Adipocyte (in vitro differentiated cells): Measurements from ENCODE around the gene GPR15LG.
A peak's percentile ranks its signal among the peaks of the same experiment; 100 is the strongest.
"Not testable (repeated sequence)": the region's sequence is repeated elsewhere in the genome, so short reads cannot be mapped to it uniquely, and the experiment has no call there.

Experiments
- DNase-seq: peaks from one replicate; pipeline ENCODE4 v3.0.0-alpha.2; 2015; ENCODE audit warnings: low read depth
- H3K27me3 ChIP-seq: replicated peaks from 2 replicates; pipeline ENCODE4 v1.7.0; 2013; ENCODE audit warnings: mild to moderate bottlenecking, low read length, moderate library complexity; ENCODE audit not compliant: control insufficient read depth, insufficient read depth
- H3K36me3 ChIP-seq: 2 replicates; pipeline ENCODE4 v1.7.0; 2013; ENCODE audit warnings: low read length, mild to moderate bottlenecking, moderate library complexity; ENCODE audit not compliant: control insufficient read depth, insufficient read depth, severe bottlenecking
- H3K4me1 ChIP-seq: 2 replicates; pipeline ENCODE4 v1.7.0; 2013; ENCODE audit warnings: mild to moderate bottlenecking, low read length, moderate library complexity; ENCODE audit not compliant: control insufficient read depth, insufficient read depth
- H3K4me3 ChIP-seq: 2 replicates; pipeline ENCODE4 v1.7.0; 2013; ENCODE audit warnings: mild to moderate bottlenecking, low read length, moderate library complexity
- H3K9ac ChIP-seq: 2 replicates; pipeline ENCODE4 v1.7.0; 2013; ENCODE audit warnings: mild to moderate bottlenecking, low read length, moderate library complexity
- H3K9me3 ChIP-seq: 2 replicates; pipeline ENCODE4 v1.7.0; 2013; ENCODE audit warnings: mild to moderate bottlenecking, low read length, moderate library complexity; ENCODE audit not compliant: control insufficient read depth

GPR15LG gene

DNA sequence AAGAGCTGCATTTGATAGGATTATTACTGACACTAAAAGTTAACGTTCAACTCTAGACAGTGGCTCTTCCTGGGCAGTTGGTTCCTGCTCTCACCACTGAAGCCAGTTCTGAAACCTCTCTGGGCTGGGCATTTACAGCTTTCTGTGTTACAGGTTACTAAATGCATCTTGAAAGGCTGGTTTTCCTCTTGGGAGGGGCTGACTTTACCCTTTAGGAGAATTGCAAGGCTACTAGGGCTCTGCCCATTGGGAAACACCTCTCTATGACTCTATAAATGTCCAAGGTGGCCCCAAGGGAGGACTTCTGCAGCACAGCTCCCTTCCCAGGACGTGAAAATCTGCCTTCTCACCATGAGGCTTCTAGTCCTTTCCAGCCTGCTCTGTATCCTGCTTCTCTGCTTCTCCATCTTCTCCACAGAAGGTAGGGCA lies at the start of gene GPR15LG:
GPR15LG (plus strand) TSS at position 301 of the 429 bp plus-strand sequence; CDS start at position 352, 51 bp downstream.
- Histone ChIP-seq H3K4me3 (no peak within 1 kb of the TSS), H3K9me3 (no peaks in the 10 kb centered on the region), H3K27me3 (no peaks in the 10 kb centered on the region), H3K36me3 (no peaks in the 10 kb centered on the region), H3K9ac (no peak within 1 kb of the TSS), H3K4me1 (no peaks in the 10 kb centered on the region)
- no peak for DNase-seq

DNA sequence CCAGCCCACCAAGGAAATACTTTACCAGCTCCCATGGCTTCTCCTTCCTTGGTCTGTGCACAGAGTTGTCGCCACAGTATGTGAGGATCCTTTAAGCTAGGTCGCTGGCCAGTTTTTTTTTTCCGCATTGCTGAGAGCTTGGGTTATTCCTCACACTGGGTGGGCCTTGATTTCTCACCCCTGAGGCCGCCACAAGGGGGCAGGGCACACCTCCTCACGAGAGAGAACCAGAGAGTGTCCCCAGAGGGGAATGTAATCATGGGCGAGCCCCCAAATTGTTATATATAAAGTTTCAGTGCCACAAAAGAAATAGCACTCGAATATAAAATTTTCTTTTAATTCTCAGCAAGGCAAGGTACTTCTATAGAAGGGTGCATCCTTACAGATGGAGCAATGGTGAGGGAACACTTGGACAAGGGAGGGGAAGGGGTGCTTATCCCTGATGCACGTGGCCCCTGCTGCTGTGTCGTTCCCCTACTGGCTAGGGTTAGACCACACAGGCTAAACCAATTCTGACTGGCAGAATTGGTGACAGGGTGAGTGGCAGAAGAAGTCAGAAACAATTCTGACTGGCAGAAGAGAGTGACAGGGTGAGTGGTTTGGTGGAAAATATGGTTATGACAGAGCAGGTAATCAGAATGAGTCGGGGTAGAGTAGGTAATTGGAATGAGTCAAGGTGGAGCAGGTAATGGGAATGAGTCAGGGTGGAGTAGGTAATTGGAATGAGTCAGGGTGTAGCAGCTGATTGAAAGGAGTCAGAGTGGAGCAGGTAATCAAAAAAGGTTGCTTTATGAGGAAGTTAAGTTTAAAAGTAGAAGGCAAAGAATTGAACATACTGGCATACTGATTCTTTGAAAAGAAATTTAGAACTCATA lies 47.5 kb upstream of the GPR15LG start:
- not testable (repeated sequence) for H3K4me1 ChIP-seq, H3K4me3 ChIP-seq, H3K27me3 ChIP-seq, H3K9ac ChIP-seq, H3K36me3 ChIP-seq, DNase-seq
- peaks cover 15% of the 10 kb centered on the region for H3K9me3 ChIP-seq

DNA sequence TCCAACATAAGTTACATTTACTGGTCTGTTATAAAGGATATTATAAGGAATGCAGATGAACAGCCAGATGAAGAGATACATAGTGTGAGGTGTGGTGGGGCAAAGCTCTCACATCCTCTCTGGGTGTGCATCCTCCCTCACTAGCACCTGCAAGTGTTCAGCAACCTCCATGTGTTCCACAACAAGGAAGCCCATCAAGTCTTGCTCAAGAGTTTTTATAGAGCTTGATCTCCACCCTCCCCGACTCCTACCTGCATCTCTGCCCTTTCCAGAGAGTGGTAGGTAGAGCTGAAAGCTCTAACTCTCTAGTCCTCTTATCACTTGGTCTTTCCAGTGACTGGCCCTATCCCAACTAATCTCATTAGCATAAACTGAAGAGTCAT lies 46.8 kb upstream of the GPR15LG start:
- no peaks in the 10 kb centered on the region for H3K36me3 ChIP-seq
- DNase-seq, result no peak
- H3K9ac ChIP-seq, result no peak overlapping the region
- H3K4me1 ChIP-seq, result no peaks in the 10 kb centered on the region
- no peak overlapping the region for H3K4me3 ChIP-seq
- H3K27me3 ChIP-seq, result no peaks in the 10 kb centered on the region
- peaks cover 15% of the 10 kb centered on the region for H3K9me3 ChIP-seq

DNA sequence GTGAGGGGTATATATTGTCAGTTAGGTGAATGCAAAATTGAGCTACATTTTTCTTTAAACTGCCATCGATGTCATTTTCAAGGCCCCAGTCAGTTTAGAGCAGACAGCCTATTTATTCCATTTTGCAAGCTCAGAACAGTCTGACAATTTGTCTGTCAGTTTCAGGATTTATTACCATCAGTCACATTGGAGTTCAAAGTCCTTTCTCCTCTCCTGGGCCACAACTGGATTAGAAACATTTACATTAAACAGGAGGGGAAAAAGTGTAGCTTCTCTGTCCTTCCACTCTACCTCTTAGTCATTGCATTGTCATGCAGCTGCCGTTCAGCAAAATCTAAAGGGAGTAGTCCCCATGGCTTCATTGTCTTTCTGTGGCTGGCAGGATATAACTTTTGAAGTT lies 37.8 kb upstream of the GPR15LG start:
- DNase-seq, result no peak
- no peaks in the 10 kb centered on the region for H3K36me3 ChIP-seq
- H3K9me3 ChIP-seq, result peaks cover 2% of the 10 kb centered on the region
- H3K9ac ChIP-seq, result no peak overlapping the region
- H3K4me1 ChIP-seq, result peaks cover 12% of the 10 kb centered on the region
- H3K27me3 ChIP-seq, result peaks cover 7% of the 10 kb centered on the region
- H3K4me3 ChIP-seq, result no peak overlapping the region

DNA sequence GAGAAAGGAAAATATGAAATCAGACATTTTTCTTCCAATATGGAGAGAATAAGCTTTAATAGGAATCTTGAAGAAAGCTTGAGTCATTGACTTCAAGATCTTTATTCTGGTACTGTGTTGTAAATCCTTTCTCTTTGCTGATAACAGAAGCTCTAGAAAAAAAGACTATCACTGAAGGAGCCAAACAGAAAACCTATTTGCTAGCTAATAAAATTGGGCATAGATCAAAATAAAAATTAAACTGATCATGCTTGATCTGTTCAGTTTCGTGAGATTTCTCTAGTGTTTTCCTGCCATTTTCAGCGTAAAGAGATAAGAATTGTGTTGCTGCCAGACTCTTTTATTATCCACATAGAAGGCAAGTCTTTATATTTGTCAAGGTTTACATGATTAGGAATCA lies 35.8 kb upstream of the GPR15LG start:
- H3K27me3 ChIP-seq, result peaks cover under 1% of the 10 kb centered on the region
- H3K4me3 ChIP-seq, result no peak overlapping the region
- DNase-seq, result no peak
- H3K36me3 ChIP-seq, result peaks cover 16% of the 10 kb centered on the region
- no peak overlapping the region for H3K9ac ChIP-seq
- no peaks in the 10 kb centered on the region for H3K9me3 ChIP-seq
- peaks cover 21% of the 10 kb centered on the region for H3K4me1 ChIP-seq

DNA sequence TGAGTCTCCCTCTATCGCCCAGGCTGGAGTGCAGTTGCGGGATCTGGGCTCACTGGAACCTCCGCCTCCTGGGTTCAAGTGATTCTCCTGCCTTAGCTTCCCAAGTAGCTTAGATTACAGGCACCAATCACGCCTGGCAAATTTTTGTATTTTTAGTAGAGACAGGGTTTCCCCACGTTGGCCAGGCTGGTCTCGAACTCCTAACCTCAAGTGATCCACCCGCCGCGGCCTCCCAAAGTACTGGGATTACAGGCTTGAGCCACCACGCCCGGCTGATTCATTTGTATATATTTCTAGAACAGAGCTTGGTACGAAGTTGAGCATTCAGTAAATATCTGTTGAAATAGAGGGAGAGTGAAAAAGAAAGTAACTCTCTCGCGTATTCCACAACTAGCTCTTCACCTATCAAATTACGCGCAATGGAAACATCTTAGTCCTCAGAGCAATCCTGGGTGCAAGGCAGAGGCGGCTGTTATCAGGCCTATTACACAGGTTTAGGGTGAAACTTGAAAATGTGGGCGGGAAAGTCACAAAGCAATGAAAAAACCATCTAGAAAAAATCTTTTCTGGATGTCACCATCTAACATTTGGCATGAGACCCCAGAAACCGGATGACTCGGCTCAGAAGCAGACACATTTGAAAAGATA lies 35.0 kb upstream of the GPR15LG start:
- H3K4me3 ChIP-seq, result peak overlapping the region; percentile 100
- H3K9ac ChIP-seq, result peak overlapping the region; percentile 99
- no peaks in the 10 kb centered on the region for H3K27me3 ChIP-seq
- DNase-seq, result no peak
- no peaks in the 10 kb centered on the region for H3K9me3 ChIP-seq
- peaks cover 24% of the 10 kb centered on the region for H3K36me3 ChIP-seq
- peaks cover 21% of the 10 kb centered on the region for H3K4me1 ChIP-seq

DNA sequence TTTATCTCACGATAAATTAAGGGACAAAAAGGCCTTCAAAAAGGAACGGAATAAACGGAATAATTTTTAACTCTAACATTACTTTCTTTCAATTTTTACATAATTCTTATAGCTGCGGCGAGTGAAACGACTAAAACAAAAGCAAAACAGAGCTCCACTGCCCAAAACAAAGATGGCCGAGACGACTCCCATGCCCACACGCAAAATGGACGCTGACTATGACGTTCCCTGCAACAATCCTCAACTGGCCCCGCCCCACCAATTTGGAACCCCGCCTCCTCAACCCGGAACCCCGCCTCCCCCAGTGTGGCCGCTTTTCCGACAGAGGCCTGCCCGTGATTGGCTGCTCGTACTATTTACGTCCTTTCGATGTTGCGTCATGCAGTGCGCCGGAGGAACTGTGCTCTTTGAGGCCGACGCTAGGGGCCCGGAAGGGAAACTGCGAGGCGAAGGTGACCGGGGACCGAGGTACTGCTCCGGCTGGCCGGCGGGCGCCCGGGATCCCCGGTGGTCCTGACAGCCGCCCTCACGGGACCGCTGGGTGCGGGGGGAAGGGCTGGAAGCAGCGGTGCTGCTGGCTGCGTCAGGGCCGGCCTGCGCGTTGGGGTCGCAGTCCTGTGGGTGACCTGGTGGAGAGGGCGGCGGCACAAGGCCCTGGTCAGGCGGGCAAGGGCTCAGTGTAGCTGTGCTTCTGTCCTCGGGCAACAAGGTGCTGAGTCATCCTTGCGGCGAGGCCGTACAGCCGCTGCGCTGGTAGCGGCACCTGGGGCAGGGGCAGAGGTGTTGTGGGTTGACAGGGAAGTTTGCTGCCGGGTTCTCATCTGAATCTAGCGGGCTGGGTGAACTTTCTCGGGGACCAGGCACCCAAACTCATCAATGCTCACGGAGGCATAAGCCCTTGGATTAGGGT lies 34.2 kb upstream of the GPR15LG start, which contains the start of gene GHITM:
GHITM (plus strand) TSS at position 384 of the 910 bp plus-strand sequence. CDS start 1,992 bp downstream, outside the sequence.
- H3K27me3 ChIP-seq, result no peaks in the 10 kb centered on the region
- H3K4me3 ChIP-seq, result peak within 1 kb of the TSS; percentile 100
- H3K36me3 ChIP-seq, result peaks cover 32% of the 10 kb centered on the region
- peak; percentile 100 for DNase-seq
- H3K4me1 ChIP-seq, result peaks cover 21% of the 10 kb centered on the region
- H3K9me3 ChIP-seq, result no peaks in the 10 kb centered on the region
- peak within 1 kb of the TSS; percentile 99 for H3K9ac ChIP-seq

DNA sequence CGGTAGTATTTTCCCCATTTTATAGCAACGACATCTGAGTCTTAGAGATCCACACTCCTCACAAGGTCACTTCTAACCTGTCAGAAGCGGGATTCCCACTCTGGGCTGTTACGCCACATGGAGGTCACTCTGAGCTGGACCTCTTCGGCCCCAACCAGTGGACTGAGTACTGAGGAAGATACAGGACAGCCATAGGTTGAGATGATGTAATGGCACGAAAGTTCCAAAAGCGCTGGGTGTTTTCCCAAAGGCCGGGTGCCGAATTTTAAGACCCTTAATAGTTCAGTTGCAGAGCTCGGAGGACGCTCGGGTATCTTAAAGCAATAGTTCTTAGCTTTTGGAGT lies 33.6 kb upstream of the GPR15LG start:
- Histone ChIP-seq H3K4me3 (peak overlapping the region; percentile 100), H3K4me1 (peaks cover 21% of the 10 kb centered on the region), H3K9ac (peak overlapping the region; percentile 99), H3K9me3 (no peaks in the 10 kb centered on the region), H3K27me3 (no peaks in the 10 kb centered on the region), H3K36me3 (peaks cover 38% of the 10 kb centered on the region)
- DNase-seq, result peak; percentile 66

DNA sequence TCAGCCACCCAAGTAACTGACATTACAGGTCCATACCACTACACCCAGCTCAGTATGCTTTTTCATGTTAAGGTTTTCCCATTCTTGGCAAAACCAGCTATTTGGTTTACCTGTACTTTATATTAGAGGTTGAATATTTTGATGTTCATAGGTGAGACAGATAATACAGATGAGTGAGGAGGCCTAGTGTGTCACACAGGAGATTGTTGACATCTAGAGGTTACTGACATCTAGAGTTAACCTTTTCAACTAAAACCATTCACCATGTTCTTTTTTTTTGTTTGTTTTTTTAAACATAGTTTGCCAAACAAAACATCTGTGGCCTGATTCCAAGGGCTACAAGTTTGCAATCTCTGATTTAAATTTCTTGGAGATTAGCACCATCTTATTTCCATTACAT lies 26.3 kb upstream of the GPR15LG start:
- no peak for DNase-seq
- Histone ChIP-seq H3K9ac (no peak overlapping the region), H3K27me3 (no peaks in the 10 kb centered on the region), H3K4me1 (no peaks in the 10 kb centered on the region), H3K4me3 (no peak overlapping the region), H3K9me3 (no peaks in the 10 kb centered on the region), H3K36me3 (peaks cover 95% of the 10 kb centered on the region)

DNA sequence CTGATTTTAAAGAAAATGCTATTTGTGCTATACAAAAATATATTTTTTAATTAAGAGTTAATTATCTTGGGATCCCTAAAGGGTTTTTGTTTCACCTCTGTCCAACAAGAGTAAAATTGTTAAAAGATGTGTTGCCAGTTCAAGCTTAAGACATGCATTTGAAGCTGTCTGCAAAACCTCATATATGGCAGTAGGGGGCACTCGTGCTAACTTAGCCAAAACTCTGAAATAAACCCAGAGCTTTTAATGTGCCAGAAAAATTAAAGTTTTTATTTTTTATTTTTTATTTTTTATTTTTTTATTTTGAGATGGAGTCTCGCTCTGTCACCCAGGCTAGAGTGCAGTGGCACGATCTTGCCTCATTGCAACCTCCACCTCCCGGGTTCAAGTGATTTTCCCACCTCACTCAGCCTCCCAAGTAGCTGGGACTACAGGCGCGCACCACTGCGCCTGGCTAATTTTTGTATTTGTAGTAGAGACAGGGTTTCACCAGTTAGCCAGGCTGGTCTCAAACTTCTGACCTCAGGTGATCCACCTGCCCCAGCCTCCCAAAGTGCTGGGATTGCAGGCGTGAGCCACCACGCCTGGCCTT lies 25.5 kb upstream of the GPR15LG start:
- H3K9ac ChIP-seq, H3K27me3 ChIP-seq, H3K4me3 ChIP-seq, H3K4me1 ChIP-seq, H3K9me3 ChIP-seq: not testable (repeated sequence)
- DNase-seq, result peak; percentile 79
- peaks cover 95% of the 10 kb centered on the region for H3K36me3 ChIP-seq
